Calu3 (cell line): ENCODE data around the gene TBC1D8. TPM values are rescaled to one million over a fixed set of nuclear protein-coding genes. Genes with fewer than 3 reads are reported as not detected.

Source experiments
- BruUV-seq: library from RNA; stranded (reverse); fragments of 400-500 nt; replicated peaks from 2 replicates; lab custom pipeline; 2021; lab: Mats Ljungman, UMichigan
- CTCF ChIA-PET: fragments of 300-600 bp; sonication (Branson Sonifier 250); formaldehyde crosslinking; loops from one replicate; lab custom pipeline; 2022; ENCODE audit warnings: antibody characterized with exemption; lab: Charles Lee
- DNase-seq: peaks from one replicate; pipeline ENCODE4 v3.0.0; 2022
- H3K27ac Mint-ChIP-seq: one replicate; pipeline ENCODE4 v1.8.0; 2022; ENCODE audit warnings: mixed read lengths; ENCODE audit not compliant: unreplicated experiment
- H3K27me3 Mint-ChIP-seq: one replicate; pipeline ENCODE4 v1.8.0; 2022; ENCODE audit warnings: mixed read lengths; ENCODE audit not compliant: unreplicated experiment
- H3K36me3 Mint-ChIP-seq: one replicate; pipeline ENCODE4 v1.8.0; 2022; ENCODE audit warnings: mild to moderate bottlenecking, moderate library complexity, mixed read lengths; ENCODE audit not compliant: insufficient read depth, unreplicated experiment
- H3K4me1 Mint-ChIP-seq: one replicate; pipeline ENCODE4 v1.8.0; 2022; ENCODE audit warnings: mild to moderate bottlenecking, low read depth, mixed read lengths; ENCODE audit not compliant: unreplicated experiment
- H3K4me3 Mint-ChIP-seq: one replicate; pipeline ENCODE4 v1.8.0; 2022; ENCODE audit warnings: mild to moderate bottlenecking, low read depth, moderate library complexity, mixed read lengths; ENCODE audit not compliant: unreplicated experiment
- H3K9me3 Mint-ChIP-seq: one replicate; pipeline ENCODE4 v1.8.0; 2022; ENCODE audit warnings: low read depth, mixed read lengths; ENCODE audit not compliant: unreplicated experiment
- CTCF ChIP-seq: fragments of 200-600 bp; IDR thresholded peaks from one replicate; pipeline ENCODE4 v1.8.0; 2022; ENCODE audit warnings: antibody characterized with exemption; ENCODE audit not compliant: unreplicated experiment
- intact Hi-C: fragments of 100-400 bp; cut with micrococcal nuclease; formaldehyde crosslinking; loops from one replicate; pipeline ENCODE4 v1.10.0; 2022; ENCODE audit not compliant: unreplicated experiment
- total RNA-seq: library from RNA; stranded (reverse); gene quantifications from 2 replicates; pipeline ENCODE4 v1.2.3, GENCODE V29; 2022

TBC1D8 gene
- total RNA-seq, 1 experiment from 2014 or later, result 25.3 TPM

- no peaks in the 10 kb centered on the region for H3K9me3 Mint-ChIP-seq
- H3K4me3 Mint-ChIP-seq, result no peak overlapping the region
- H3K27me3 Mint-ChIP-seq, result no peaks in the 10 kb centered on the region
- BruUV-seq, result no TSS peak
- intact Hi-C loops, result loop anchor here (5.0 kb wide), 1 partner anchor 55 kb away; no protein-coding TSS in a partner anchor
- no peak for TF ChIP-seq CTCF
- peaks cover 28% of the 10 kb centered on the region for H3K36me3 Mint-ChIP-seq
- peaks cover 57% of the 10 kb centered on the region for H3K4me1 Mint-ChIP-seq
- CTCF ChIA-PET, result interaction anchor here (0.5 kb wide), 1 partner anchor 34 kb away, joined by 4 read pairs; no protein-coding TSS in a partner anchor
- no peak overlapping the region for H3K27ac Mint-ChIP-seq
- DNase-seq, result no peak
Observed at GRCh38 chr2:101147062-101147461, 4.1 kb downstream of the TBC1D8 start.

- H3K27me3 Mint-ChIP-seq, result no peaks in the 10 kb centered on the region
- no peaks in the 10 kb centered on the region for H3K9me3 Mint-ChIP-seq
- peaks cover 56% of the 10 kb centered on the region for H3K4me1 Mint-ChIP-seq
- H3K4me3 Mint-ChIP-seq, result no peak overlapping the region
- no peak for TF ChIP-seq CTCF
- intact Hi-C loops, result loop anchor here (5.0 kb wide), 1 partner anchor 56 kb away; no protein-coding TSS in a partner anchor
- peaks cover 25% of the 10 kb centered on the region for H3K36me3 Mint-ChIP-seq
- CTCF ChIA-PET, result interaction anchor here (0.5 kb wide), 1 partner anchor 34 kb away, joined by 4 read pairs; no protein-coding TSS in a partner anchor
- no TSS peak for BruUV-seq
- no peak for DNase-seq
- no peak overlapping the region for H3K27ac Mint-ChIP-seq
Observed at GRCh38 chr2:101146535-101146934, 4.6 kb downstream of the TBC1D8 start.

GRCh38 chr2:101145406-101145805 is 5.8 kb downstream of the TBC1D8 start:
- intact Hi-C loops, result loop anchor here (5.0 kb wide), 1 partner anchor 57 kb away; no protein-coding TSS in a partner anchor
- peaks cover 14% of the 10 kb centered on the region for H3K36me3 Mint-ChIP-seq
- CTCF ChIA-PET, result no interaction called here
- BruUV-seq, result no TSS peak
- H3K27ac Mint-ChIP-seq, result no peak overlapping the region
- no peak for TF ChIP-seq CTCF
- no peak for DNase-seq
- peaks cover 66% of the 10 kb centered on the region for H3K4me1 Mint-ChIP-seq
- H3K27me3 Mint-ChIP-seq, result no peaks in the 10 kb centered on the region
- no peaks in the 10 kb centered on the region for H3K9me3 Mint-ChIP-seq
- H3K4me3 Mint-ChIP-seq, result no peak overlapping the region

- CTCF ChIA-PET, result no interaction called here
Observed at GRCh38 chr2:101142163-101142562, 9.0 kb downstream of the TBC1D8 start.

More at GRCh38 chr2:101142163-101142562, 9.0 kb downstream of the TBC1D8 start:
- TF ChIP-seq CTCF, result no peak
- Mint-ChIP-seq H3K36me3 (no peaks in the 10 kb centered on the region), H3K27me3 (no peaks in the 10 kb centered on the region), H3K9me3 (no peaks in the 10 kb centered on the region), H3K4me1 (peaks cover 59% of the 10 kb centered on the region), H3K27ac (no peak overlapping the region), H3K4me3 (no peak overlapping the region)
- BruUV-seq, result no TSS peak
- no peak for DNase-seq
- intact Hi-C loops, result no loop called here
